HCT116 (cell line): Measurements from ENCODE around the gene ROBO1.

Source experiments
- FOSL1 ChIP-seq: IDR thresholded peaks from 2 replicates; pipeline ENCODE4 v1.6.1; 2012; ENCODE audit warnings: low read depth
- POLR2A ChIP-seq: IDR thresholded peaks from 2 replicates; pipeline ENCODE4 v1.7.0; 2011; ENCODE audit warnings: borderline replicate concordance; ENCODE audit not compliant: insufficient read depth, insufficient read length; ENCODE audit errors: extremely low read depth
- POLR2AphosphoS5 ChIP-seq: IDR thresholded peaks from 2 replicates; pipeline ENCODE4 v1.6.1; 2011; ENCODE audit warnings: mild to moderate bottlenecking, low read depth, low read length, moderate library complexity
- ZNF274 ChIP-seq: fragments of 200-500 bp; sonication (Bioruptor generic); IDR thresholded peaks from 2 replicates; pipeline ENCODE4 v1.6.1; 2014; ENCODE audit warnings: mild to moderate bottlenecking, low read depth, low read length, inconsistent platforms
- TF ChIP-seq, protein P1 (sequence below), 3 experiments: fragments of 200-600 bp in 1 of 3; sonication (generic) in 1 of 3; IDR thresholded peaks in 2 of 3; conservative IDR thresholded peaks in 1 of 3; 2 replicates each; pipeline ENCODE4 v1.5.1; 2012 to 2017; ENCODE audit warnings: low read depth in 2 of 3, low read length in 2 of 3, antibody characterized with exemption in 1 of 3, borderline replicate concordance in 1 of 3, control low read depth in 1 of 3, mild to moderate bottlenecking in 1 of 3, mixed read lengths in 1 of 3, mixed run types in 1 of 3, moderate library complexity in 1 of 3; ENCODE audit not compliant: insufficient read depth in 1 of 3
- TF ChIP-seq, protein P2 (sequence below): IDR thresholded peaks from 2 replicates; pipeline ENCODE4 v1.6.1; 2012

DNA sequence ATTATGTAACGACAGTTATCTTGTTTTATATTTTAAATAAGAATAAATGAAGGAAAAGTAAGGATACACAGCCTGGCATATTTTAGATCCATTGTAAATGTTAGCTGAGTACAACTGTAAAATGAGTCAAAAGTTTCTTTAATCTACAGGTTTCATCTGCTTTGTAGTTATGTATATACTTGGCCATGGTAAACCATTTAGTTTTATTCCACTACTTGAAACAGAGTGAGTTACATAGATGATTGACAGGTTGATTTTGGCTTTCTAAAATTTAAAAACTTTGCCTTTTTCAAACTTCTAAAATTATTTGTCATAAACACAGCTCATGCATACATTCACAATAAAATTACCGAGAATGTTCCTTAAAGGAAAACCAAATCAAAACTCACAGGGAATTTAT, 371.2 kb downstream of the ROBO1 start:
- TF ChIP-seq, protein P1, sequence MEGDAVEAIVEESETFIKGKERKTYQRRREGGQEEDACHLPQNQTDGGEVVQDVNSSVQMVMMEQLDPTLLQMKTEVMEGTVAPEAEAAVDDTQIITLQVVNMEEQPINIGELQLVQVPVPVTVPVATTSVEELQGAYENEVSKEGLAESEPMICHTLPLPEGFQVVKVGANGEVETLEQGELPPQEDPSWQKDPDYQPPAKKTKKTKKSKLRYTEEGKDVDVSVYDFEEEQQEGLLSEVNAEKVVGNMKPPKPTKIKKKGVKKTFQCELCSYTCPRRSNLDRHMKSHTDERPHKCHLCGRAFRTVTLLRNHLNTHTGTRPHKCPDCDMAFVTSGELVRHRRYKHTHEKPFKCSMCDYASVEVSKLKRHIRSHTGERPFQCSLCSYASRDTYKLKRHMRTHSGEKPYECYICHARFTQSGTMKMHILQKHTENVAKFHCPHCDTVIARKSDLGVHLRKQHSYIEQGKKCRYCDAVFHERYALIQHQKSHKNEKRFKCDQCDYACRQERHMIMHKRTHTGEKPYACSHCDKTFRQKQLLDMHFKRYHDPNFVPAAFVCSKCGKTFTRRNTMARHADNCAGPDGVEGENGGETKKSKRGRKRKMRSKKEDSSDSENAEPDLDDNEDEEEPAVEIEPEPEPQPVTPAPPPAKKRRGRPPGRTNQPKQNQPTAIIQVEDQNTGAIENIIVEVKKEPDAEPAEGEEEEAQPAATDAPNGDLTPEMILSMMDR (IDR thresholded peaks at IDR 0.05 in 2 of 3, conservative IDR thresholded peaks at IDR 0.05 in 1 of 3; ENCODE audit: borderline replicate concordance in 1 of 3, insufficient read depth in 1 of 3, low read depth in 2 of 3, low read length in 2 of 3): no peak
- TF ChIP-seq ZNF274 (no peak), POLR2A (no peak), POLR2AphosphoS5 (no peak), FOSL1 (no peak)
- TF ChIP-seq, protein P2, sequence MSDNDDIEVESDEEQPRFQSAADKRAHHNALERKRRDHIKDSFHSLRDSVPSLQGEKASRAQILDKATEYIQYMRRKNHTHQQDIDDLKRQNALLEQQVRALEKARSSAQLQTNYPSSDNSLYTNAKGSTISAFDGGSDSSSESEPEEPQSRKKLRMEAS: no peak
